Measurements from ENCODE around the gene XYLT1. TPM values are rescaled to one million over a fixed set of nuclear protein-coding genes. Genes with fewer than 3 reads are reported as not detected.

The XYLT1 gene
- total RNA-seq, 1 donor from 2014 or later: 27.3 TPM

DNA sequence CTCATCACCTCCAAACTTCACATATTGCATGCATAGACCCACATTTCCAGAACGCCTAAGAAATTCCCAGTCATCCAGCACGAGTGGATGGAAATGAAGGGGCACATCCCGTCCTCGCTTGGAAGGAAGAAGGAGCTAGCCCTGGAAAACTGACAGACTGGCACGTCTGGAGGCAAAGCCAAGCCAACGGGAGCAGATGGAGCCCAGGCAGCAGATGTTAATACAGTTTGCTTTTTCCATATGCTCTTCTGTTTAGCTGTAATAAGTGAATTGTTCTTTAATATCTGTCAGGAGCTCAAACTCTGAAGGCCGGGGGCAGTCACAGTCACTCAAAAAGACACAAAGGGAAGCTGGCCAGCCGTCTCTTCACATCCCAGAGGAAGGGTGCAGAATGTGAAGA is 187.7 kb downstream of the XYLT1 start:
- no peaks in the 10 kb centered on the region for H3K9me3 ChIP-seq
- DNase-seq (ENCODE audit: extremely low spot score in 2 of 2): no peak
- no peak overlapping the region for H3K27ac ChIP-seq
- intact Hi-C loops (cut with DNase I): no loop called here
- peaks cover 5% of the 10 kb centered on the region for H3K4me1 ChIP-seq
- no peaks in the 10 kb centered on the region for H3K36me3 ChIP-seq
- H3K27me3 ChIP-seq: no peaks in the 10 kb centered on the region
- TF ChIP-seq POLR2A (IDR thresholded peaks at IDR 0.05) (no peak), CTCF (IDR thresholded peaks at IDR 0.05) (no peak), POLR2AphosphoS5 (IDR thresholded peaks at IDR 0.05; ENCODE audit: insufficient read depth in 1 of 2, low read depth in 1 of 2) (no peak)
- H3K4me3 ChIP-seq: no peak overlapping the region

DNA sequence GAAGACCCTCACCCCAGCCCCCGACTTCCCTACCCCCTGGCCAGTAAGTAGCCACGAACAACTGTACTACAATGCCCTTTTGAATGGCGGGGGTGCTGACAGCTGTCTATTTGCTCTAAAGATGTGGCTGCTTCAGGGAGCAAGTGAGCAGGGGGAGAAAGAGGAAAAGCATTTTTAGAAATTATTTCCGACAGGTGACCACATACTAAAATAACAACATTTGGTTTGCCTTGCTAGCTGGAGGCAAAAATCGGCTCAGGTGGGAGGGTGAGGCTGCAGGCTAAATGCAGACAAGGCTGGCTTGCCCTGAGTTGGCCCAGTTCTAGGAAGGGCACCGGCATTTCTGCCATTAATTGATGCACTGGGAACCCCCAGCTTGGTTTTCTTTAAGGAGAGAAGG is 188.5 kb downstream of the XYLT1 start:
- Histone ChIP-seq H3K4me3 (no peak overlapping the region), H3K27me3 (no peaks in the 10 kb centered on the region), H3K9me3 (no peaks in the 10 kb centered on the region), H3K4me1 (peaks cover 4% of the 10 kb centered on the region), H3K36me3 (no peaks in the 10 kb centered on the region), H3K27ac (no peak overlapping the region)
- TF ChIP-seq POLR2A (IDR thresholded peaks at IDR 0.05): no peak
- TF ChIP-seq CTCF (IDR thresholded peaks at IDR 0.05): no peak
- no peak for TF ChIP-seq POLR2AphosphoS5 (IDR thresholded peaks at IDR 0.05; ENCODE audit: insufficient read depth in 1 of 2, low read depth in 1 of 2)
- intact Hi-C loops (cut with DNase I): no loop called here
- no peak for DNase-seq (ENCODE audit: extremely low spot score in 2 of 2)

- intact Hi-C loops (cut with DNase I): no loop called here
- no peak for DNase-seq (ENCODE audit: extremely low spot score in 2 of 2)
- Histone ChIP-seq H3K9me3 (no peaks in the 10 kb centered on the region), H3K36me3 (no peaks in the 10 kb centered on the region), H3K27me3 (no peaks in the 10 kb centered on the region), H3K4me1 (no peaks in the 10 kb centered on the region), H3K4me3 (no peak overlapping the region), H3K27ac (no peak overlapping the region)
- no peak for TF ChIP-seq POLR2A (IDR thresholded peaks at IDR 0.05)
- TF ChIP-seq CTCF (IDR thresholded peaks at IDR 0.05): no peak
- TF ChIP-seq POLR2AphosphoS5 (IDR thresholded peaks at IDR 0.05; ENCODE audit: insufficient read depth in 1 of 2, low read depth in 1 of 2): no peak
Observed at GRCh38 chr16:17281052-17281451, 189.7 kb downstream of the XYLT1 start.

DNA sequence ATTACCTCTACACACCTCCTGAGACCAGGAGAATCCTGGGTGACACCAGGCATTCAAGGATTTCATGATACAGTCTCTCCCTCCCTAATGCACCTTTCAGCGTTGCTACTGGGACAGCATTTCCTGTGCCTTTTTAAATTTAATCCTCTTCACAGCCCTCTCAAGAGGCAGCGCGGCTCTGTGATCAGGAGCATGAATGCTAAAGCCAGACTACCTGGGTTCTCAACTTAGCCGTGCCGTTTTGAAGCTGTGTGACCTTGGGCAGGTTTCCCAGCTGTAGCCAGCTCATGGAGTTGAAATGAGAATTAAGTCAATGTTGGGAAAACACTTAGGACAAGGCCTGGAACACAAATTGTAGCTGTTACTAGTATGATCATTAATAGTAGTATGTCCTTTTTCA is 191.8 kb downstream of the XYLT1 start:
- Histone ChIP-seq H3K27ac (no peak overlapping the region), H3K4me1 (no peaks in the 10 kb centered on the region), H3K4me3 (no peak overlapping the region), H3K9me3 (no peaks in the 10 kb centered on the region), H3K36me3 (no peaks in the 10 kb centered on the region), H3K27me3 (no peaks in the 10 kb centered on the region)
- no peak for TF ChIP-seq POLR2AphosphoS5 (IDR thresholded peaks at IDR 0.05; ENCODE audit: insufficient read depth in 1 of 2, low read depth in 1 of 2)
- TF ChIP-seq POLR2A (IDR thresholded peaks at IDR 0.05): no peak
- no peak for TF ChIP-seq CTCF (IDR thresholded peaks at IDR 0.05)
- intact Hi-C loops (cut with DNase I): loop anchor here (10.0 kb wide), 1 partner anchor 186 kb away; no protein-coding TSS in a partner anchor
- DNase-seq (ENCODE audit: extremely low spot score in 2 of 2): no peak

GRCh38 chr16:17277981-17278381 is 192.8 kb downstream of the XYLT1 start:
- Histone ChIP-seq H3K4me3 (no peak overlapping the region), H3K27ac (no peak overlapping the region), H3K4me1 (peaks cover 6% of the 10 kb centered on the region), H3K9me3 (no peaks in the 10 kb centered on the region), H3K36me3 (no peaks in the 10 kb centered on the region), H3K27me3 (no peaks in the 10 kb centered on the region)
- TF ChIP-seq POLR2A (IDR thresholded peaks at IDR 0.05) (no peak), CTCF (IDR thresholded peaks at IDR 0.05) (no peak), POLR2AphosphoS5 (IDR thresholded peaks at IDR 0.05; ENCODE audit: insufficient read depth in 1 of 2, low read depth in 1 of 2) (no peak)
- no peak for DNase-seq (ENCODE audit: extremely low spot score in 2 of 2)
- intact Hi-C loops (cut with DNase I): loop anchor here (10.0 kb wide), 1 partner anchor 187 kb away; no protein-coding TSS in a partner anchor

Measured in vagina (tissue), 2 donors.